ENCODE data around the gene EXD3. TPM values are rescaled to one million over a fixed set of nuclear protein-coding genes. Genes with fewer than 3 reads are reported as not detected.

The EXD3 gene
- total RNA-seq, 4 donors from 2014 or later: 11.8 to 49.0 (median 31.5) TPM

- no peak for DNase-seq
- no peaks in the 10 kb centered on the region for H3K36me3 ChIP-seq
- H3K27ac ChIP-seq: no peak overlapping the region
- intact Hi-C loops (cut with DNase I; ENCODE audit: low total_unique reads): no loop called here
- no peak overlapping the region for H3K4me3 ChIP-seq
- TF ChIP-seq CTCF (IDR thresholded peaks at IDR 0.05): no peak
- no peak for TF ChIP-seq POLR2A (IDR thresholded peaks at IDR 0.05)
- no peaks in the 10 kb centered on the region for H3K4me1 ChIP-seq
- H3K9me3 ChIP-seq: no peaks in the 10 kb centered on the region
- no peaks in the 10 kb centered on the region for H3K27me3 ChIP-seq
These were observed 151.8 kb downstream of the EXD3 start for GRCh38 chr9:137270929-137271695.

GRCh38 chr9:137269231-137269772 is 153.7 kb downstream of the EXD3 start:
- Histone ChIP-seq H3K4me3 (no peak overlapping the region), H3K36me3 (no peaks in the 10 kb centered on the region)
- intact Hi-C loops (cut with DNase I; ENCODE audit: low total_unique reads): no loop called here

GRCh38 chr9:137268538-137269201 is 154.3 kb downstream of the EXD3 start:
- no peaks in the 10 kb centered on the region for H3K4me1 ChIP-seq
- no peaks in the 10 kb centered on the region for H3K36me3 ChIP-seq
- no peak for TF ChIP-seq CTCF (IDR thresholded peaks at IDR 0.05)
- TF ChIP-seq POLR2A (IDR thresholded peaks at IDR 0.05): no peak

More at GRCh38 chr9:137269231-137269772, 153.7 kb downstream of the EXD3 start:
- Histone ChIP-seq H3K4me1 (no peaks in the 10 kb centered on the region), H3K27me3 (no peaks in the 10 kb centered on the region), H3K9me3 (no peaks in the 10 kb centered on the region), H3K27ac (peak overlapping the region; percentile 42 to 47)
- peak in 1 of 2 donors; percentile 33 for DNase-seq
- TF ChIP-seq CTCF (IDR thresholded peaks at IDR 0.05) (no peak), POLR2A (IDR thresholded peaks at IDR 0.05) (no peak)

GRCh38 chr9:137267933-137268355 is 155.0 kb downstream of the EXD3 start:
- TF ChIP-seq CTCF (IDR thresholded peaks at IDR 0.05) (no peak), POLR2A (IDR thresholded peaks at IDR 0.05) (no peak)
- intact Hi-C loops (cut with DNase I; ENCODE audit: low total_unique reads): no loop called here

More at GRCh38 chr9:137268538-137269201, 154.3 kb downstream of the EXD3 start:
- Histone ChIP-seq H3K27me3 (no peaks in the 10 kb centered on the region), H3K4me3 (no peak overlapping the region), H3K27ac (peak overlapping the region; percentile 42 to 47), H3K9me3 (no peaks in the 10 kb centered on the region)
- DNase-seq: peak in 1 of 2 donors; percentile 27
- intact Hi-C loops (cut with DNase I; ENCODE audit: low total_unique reads): no loop called here

More at GRCh38 chr9:137267933-137268355, 155.0 kb downstream of the EXD3 start:
- H3K9me3 ChIP-seq: no peaks in the 10 kb centered on the region
- H3K27me3 ChIP-seq: no peaks in the 10 kb centered on the region
- DNase-seq: no peak
- no peak overlapping the region for H3K27ac ChIP-seq
- no peaks in the 10 kb centered on the region for H3K36me3 ChIP-seq
- H3K4me3 ChIP-seq: no peak overlapping the region
- no peaks in the 10 kb centered on the region for H3K4me1 ChIP-seq
